Activated B cell treated with CpG ODN at 0.5 μM for 24 hours (primary cell): ENCODE measurements around the gene UXS1. TPM values are rescaled to one million over a fixed set of nuclear protein-coding genes. Genes with fewer than 3 reads are reported as not detected.

ENCODE experiments used
- ATAC-seq: fragments of 200-7000 bp; cut with Tn5 transposase; one replicate; pipeline ENCODE4 v1.10.0; 2021; ENCODE audit warnings: low read depth, mild to moderate bottlenecking, moderate library complexity
- CTCF ChIA-PET: fragments of 350-600 bp; sonication (Branson Sonifier 250); formaldehyde crosslinking; loops from one replicate; lab custom pipeline; 2021; ENCODE audit warnings: antibody characterized with exemption; lab: Charles Lee
- POLR2A ChIA-PET: fragments of 350-600 bp; sonication (Branson Sonifier 250); formaldehyde crosslinking; loops from one replicate; lab custom pipeline; 2021; ENCODE audit warnings: antibody characterized with exemption; lab: Charles Lee
- DNase-seq: peaks from one replicate; pipeline ENCODE4 v3.0.0; 2022
- H3K27ac Mint-ChIP-seq: one replicate; pipeline ENCODE4 v1.8.0; 2020; ENCODE audit warnings: mixed read lengths
- H3K27me3 Mint-ChIP-seq: one replicate; pipeline ENCODE4 v1.8.0; 2021; ENCODE audit warnings: mixed read lengths
- H3K36me3 Mint-ChIP-seq: one replicate; pipeline ENCODE4 v1.8.0; 2021; ENCODE audit warnings: low read depth, mixed read lengths
- H3K4me1 Mint-ChIP-seq: one replicate; pipeline ENCODE4 v1.8.0; 2021; ENCODE audit warnings: mixed read lengths
- H3K4me3 Mint-ChIP-seq: one replicate; pipeline ENCODE4 v1.8.0; 2020; ENCODE audit warnings: mild to moderate bottlenecking, mixed read lengths
- H3K9me3 Mint-ChIP-seq: one replicate; pipeline ENCODE4 v1.8.0; 2020; ENCODE audit warnings: mixed read lengths
- CTCF ChIP-seq: fragments of 200-600 bp; IDR thresholded peaks from one replicate; pipeline ENCODE4 v1.8.0; 2022; ENCODE audit warnings: antibody characterized with exemption, mild to moderate bottlenecking
- intact Hi-C: fragments of 100-400 bp; cut with micrococcal nuclease; formaldehyde crosslinking; loops from one replicate; pipeline ENCODE4 v1.15.1; 2024
- total RNA-seq: library from RNA; stranded (reverse); gene quantifications from 2 replicates; pipeline ENCODE4 v1.2.3, GENCODE V29; 2022

UXS1 gene
- total RNA-seq, 1 donor from 2014 or later, result 24.2 TPM

GRCh38 chr2:106098081-106098480 is 96.0 kb downstream of the UXS1 start:
- TF ChIP-seq CTCF, result no peak
- DNase-seq (no peak), ATAC-seq (no peak)
- Mint-ChIP-seq H3K27me3 (no peaks in the 10 kb centered on the region), H3K36me3 (peaks cover 72% of the 10 kb centered on the region), H3K4me1 (peaks cover 28% of the 10 kb centered on the region), H3K4me3 (no peak overlapping the region), H3K27ac (no peak overlapping the region), H3K9me3 (no peaks in the 10 kb centered on the region)
- CTCF ChIA-PET, result interaction anchor here (1.6 to 5.2 kb wide), 2 partner anchors 444 to 521 kb away, joined by 3 to 17 read pairs; no protein-coding TSS in a partner anchor
- POLR2A ChIA-PET, result no interaction called here
- intact Hi-C loops, result loop anchor here (5.0 to 10.0 kb wide), 3 partner anchors 311 to 753 kb away; no protein-coding TSS in a partner anchor

- ATAC-seq (no peak), DNase-seq (no peak)
- CTCF ChIA-PET, result interaction anchor here (5.2 kb wide), 1 partner anchor 520 kb away, joined by 17 read pairs; no protein-coding TSS in a partner anchor
- intact Hi-C loops, result loop anchor here (1.0 to 10.0 kb wide), 4 partner anchors 310 to 753 kb away; no protein-coding TSS in a partner anchor
- Mint-ChIP-seq H3K36me3 (peaks cover 74% of the 10 kb centered on the region), H3K27ac (no peak overlapping the region), H3K9me3 (no peaks in the 10 kb centered on the region), H3K4me1 (peaks cover 28% of the 10 kb centered on the region), H3K4me3 (no peak overlapping the region), H3K27me3 (no peaks in the 10 kb centered on the region)
- TF ChIP-seq CTCF, result no peak
- POLR2A ChIA-PET, result no interaction called here
Measured at GRCh38 chr2:106097038-106098000, 96.8 kb downstream of the UXS1 start.

- Mint-ChIP-seq H3K36me3 (peaks cover 74% of the 10 kb centered on the region), H3K4me3 (peak overlapping the region; percentile 1), H3K9me3 (no peaks in the 10 kb centered on the region), H3K4me1 (peaks cover 28% of the 10 kb centered on the region), H3K27ac (peak overlapping the region; percentile 10), H3K27me3 (no peaks in the 10 kb centered on the region)
- ATAC-seq (no peak), DNase-seq (no peak)
- TF ChIP-seq CTCF, result no peak
- intact Hi-C loops, result loop anchor here (1.0 to 10.0 kb wide), 4 partner anchors 309 to 752 kb away; no protein-coding TSS in a partner anchor
- CTCF ChIA-PET, result interaction anchor here (5.2 kb wide), 1 partner anchor 519 kb away, joined by 17 read pairs; no protein-coding TSS in a partner anchor
- POLR2A ChIA-PET, result no interaction called here
Measured at GRCh38 chr2:106096299-106097037, 97.6 kb downstream of the UXS1 start.

GRCh38 chr2:106095478-106096298 is 98.4 kb downstream of the UXS1 start:
- Mint-ChIP-seq H3K27ac (peak overlapping the region; percentile 73), H3K9me3 (no peaks in the 10 kb centered on the region), H3K4me3 (peak overlapping the region; percentile 36), H3K27me3 (no peaks in the 10 kb centered on the region), H3K36me3 (peaks cover 66% of the 10 kb centered on the region), H3K4me1 (peaks cover 28% of the 10 kb centered on the region)
- POLR2A ChIA-PET, result no interaction called here
- intact Hi-C loops, result loop anchor here (5.0 to 10.0 kb wide), 3 partner anchors 308 to 751 kb away; no protein-coding TSS in a partner anchor
- peak; percentile 96 for ATAC-seq
- CTCF ChIA-PET, result interaction anchor here (1.4 to 5.2 kb wide), 2 partner anchors 349 to 519 kb away, joined by 4 to 17 read pairs; no protein-coding TSS in a partner anchor
- no peak for DNase-seq
- TF ChIP-seq CTCF, result no peak
